ENCODE measurements around the gene OSBPL5.
"Not testable (repeated sequence)": the region's sequence is repeated elsewhere in the genome, so short reads cannot be mapped to it uniquely, and the experiment has no call there.

OSBPL5 gene

DNA sequence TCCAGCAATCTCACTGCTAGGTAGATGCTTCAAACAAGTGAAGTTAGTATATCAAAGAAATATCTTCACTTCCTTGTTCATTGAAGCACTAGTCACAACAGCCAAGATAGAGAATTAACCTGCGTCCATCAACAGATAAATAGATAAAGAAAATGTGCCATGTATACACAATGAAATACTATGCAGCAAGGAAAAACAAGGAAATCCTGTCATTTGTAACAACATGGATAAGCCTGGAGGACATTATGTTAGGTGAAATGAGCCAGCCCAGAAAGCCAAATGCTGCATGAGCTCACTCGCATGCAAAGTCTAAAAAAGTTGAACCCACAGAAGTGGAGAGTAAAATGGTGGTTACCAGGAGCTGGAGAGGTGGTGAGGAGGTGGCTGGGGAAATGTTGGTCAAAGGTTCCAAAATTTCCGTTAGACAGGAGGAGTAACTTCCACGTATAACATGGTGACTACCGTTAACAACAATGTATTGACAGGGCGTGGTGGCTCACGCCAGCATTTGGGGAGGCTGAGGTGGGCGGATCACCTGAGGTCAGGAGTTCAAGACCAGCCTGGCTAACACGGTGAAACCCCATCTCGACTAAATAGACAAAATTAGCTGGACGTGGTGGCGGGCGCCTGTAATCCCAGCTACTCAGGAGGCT, 84.3 kb downstream of the OSBPL5 start:
- DNase-seq (ENCODE audit: low read depth) = no peak

DNA sequence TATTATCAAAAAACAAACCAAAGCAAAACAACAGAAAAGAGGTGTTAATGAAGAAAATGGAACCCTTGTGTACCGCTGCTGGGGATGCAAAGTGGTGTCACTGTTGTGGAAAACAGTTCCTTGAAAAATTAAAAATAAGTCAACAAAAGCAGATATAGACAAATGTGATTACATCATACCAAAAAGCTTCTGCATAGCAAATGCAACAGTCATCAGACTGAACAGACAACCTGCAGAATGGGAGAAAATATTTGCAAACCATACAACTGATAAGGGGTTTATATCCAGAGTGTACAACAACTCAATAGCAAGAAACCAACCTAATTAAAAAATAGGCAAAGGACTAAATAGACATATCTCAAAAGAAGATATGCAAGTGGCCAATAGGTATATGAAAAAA, 85.0 kb downstream of the OSBPL5 start:
- DNase-seq (ENCODE audit: low read depth) = peak; percentile 64

DNA sequence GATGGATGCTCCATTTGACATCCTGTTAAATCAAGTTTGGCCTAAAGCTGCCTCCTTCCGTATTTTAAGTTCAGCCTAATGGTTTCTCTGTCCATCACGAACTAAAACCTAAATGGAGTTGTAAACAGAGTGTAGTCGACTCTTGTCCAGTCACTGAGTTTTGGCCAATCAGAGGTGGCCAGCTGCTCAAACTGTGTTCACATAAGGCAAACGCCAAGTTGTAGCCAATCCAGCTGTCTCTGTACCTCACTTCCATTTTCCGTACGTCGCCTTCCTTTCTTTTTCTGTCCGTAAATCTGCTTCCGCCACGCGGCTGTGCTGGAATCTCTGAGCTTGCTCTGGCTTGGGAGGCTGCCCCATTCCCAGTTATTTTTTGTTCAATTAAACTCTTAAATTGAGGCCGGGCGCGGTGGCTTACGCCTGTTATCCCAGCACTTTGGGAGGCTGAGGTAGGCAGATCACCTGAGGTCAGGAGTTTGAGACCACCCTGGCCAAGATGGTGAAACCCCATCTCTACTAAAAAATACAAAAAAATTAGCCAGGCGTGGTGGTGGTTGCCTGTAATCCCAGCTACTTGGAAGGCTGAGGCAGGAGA, 87.2 kb downstream of the OSBPL5 start:
- DNase-seq (ENCODE audit: low read depth) = no peak

DNA sequence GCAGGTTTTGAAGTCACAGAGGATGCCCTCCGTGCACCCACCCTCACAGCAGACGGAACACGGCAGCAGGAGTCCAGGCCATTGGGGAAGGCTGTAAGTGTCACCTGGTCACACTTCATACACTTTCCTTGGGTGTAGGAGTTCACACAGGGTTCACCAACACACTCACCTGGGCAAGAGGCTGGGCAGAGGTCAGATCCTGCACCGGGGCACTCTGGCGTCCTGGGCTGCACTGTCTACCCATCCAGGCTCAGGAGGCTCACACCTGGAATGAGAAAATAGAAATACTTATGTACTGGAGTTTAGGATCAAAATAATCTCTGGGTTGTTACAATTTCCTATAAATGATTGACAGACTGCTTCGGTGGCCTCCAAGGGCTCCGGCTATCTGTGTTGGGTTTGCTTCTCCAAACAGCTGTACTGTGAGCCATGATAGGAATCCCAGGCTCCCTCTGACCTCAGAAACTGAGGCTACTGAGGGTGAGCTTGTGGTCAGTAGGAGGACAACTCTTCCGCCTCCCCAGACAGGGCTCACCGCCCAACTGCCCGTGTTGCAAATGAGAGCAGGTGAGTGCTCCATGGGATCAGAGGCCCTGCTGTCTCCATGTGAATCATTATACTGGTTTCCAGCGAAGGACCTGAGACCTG, 87.8 kb downstream of the OSBPL5 start:
- DNase-seq (ENCODE audit: low read depth) = peak; percentile 33

DNA sequence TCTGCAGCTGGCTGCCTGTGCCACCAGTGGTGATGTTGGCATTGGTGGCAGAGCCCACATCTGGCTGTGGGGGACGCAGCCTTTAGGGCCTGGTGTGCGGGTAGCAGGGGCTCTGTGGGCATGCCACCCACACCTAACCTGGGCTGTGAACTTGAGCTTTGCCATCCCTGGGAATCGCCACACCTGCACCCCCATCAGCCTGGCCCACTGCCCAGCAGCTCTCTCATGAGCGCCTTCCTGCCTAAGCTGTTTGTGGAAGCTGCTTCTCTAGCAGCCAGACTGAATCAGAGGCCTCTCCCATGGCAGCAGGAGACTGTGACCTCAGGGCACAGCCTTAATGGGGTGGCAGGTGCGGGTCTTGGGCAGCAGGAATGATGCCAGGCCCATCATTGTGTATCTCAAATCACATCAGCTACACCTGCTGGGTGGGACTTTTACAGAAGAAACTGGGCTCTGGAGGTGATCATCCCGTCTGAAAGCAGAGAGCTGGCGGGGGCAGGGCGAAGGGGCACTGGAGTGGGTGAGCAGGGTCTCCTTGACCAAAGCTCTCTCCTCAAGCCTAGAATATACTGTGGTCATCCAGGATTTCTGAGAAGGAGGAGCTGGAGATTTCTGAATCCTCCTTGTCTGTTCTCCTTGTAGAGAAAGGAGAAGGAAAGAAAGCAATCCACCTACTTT, 90.1 kb downstream of the OSBPL5 start:
- DNase-seq (ENCODE audit: low read depth) = no peak

DNA sequence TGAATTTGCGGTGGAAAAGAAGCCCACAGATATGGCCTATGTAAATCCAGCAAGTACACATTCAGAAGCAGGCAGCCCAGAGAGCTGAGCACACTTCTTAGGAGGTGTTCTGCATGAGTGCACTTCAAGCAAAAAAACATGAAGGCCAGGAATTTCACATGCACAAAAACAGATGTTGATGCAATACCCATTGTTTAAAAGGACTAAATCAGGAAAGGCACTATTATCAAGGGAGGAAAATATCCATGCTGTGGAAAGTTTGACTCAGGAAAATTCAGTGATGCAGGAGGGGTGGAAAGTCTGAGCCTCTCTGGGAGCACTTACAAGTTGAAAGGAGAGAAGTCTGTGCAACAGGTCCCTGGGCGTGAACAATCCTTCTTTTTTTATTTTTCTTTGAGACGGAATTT, 92.1 kb downstream of the OSBPL5 start:
- DNase-seq (ENCODE audit: low read depth) = peak; percentile 27

DNA sequence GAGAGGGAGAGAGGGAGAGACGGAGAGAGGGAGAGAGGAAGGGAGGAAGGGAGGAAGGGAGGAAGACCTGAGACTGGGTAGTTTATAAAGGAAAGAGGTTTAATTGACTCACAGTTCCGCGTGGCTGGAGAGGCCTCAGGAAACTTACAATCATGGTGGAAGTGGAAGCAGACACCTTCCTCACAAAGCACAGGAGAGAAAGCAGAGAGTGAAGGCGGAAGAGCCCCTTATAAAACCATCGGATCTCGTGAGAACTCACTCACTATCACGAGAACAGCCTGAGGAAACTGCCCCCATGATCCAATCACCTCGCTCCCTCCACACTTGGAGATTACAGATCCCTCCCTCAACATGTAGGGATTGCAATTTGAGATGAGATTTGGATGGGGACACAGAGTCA, 95.7 kb downstream of the OSBPL5 start:
- DNase-seq (ENCODE audit: low read depth) = no peak

DNA sequence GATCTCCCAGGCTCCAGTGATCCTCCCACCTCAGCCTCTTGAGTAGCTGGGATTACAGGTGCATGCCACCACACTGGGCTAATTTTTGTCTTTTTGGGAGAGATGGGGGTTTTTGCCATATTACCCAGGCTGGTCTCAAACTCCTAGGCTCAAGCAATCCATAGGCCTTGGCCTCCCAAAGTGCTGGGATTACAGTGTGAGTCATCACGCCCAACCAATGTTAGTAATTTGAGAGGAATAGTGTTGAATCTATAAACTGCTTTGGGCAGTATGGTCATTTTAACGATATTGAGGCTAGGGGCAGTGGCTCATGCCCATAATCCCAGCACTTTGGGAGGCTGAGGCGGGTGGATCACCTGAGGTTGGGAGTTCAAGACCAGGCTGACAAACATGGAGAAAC, 98.8 kb downstream of the OSBPL5 start:
- DNase-seq (ENCODE audit: low read depth) = not testable (repeated sequence)

DNA sequence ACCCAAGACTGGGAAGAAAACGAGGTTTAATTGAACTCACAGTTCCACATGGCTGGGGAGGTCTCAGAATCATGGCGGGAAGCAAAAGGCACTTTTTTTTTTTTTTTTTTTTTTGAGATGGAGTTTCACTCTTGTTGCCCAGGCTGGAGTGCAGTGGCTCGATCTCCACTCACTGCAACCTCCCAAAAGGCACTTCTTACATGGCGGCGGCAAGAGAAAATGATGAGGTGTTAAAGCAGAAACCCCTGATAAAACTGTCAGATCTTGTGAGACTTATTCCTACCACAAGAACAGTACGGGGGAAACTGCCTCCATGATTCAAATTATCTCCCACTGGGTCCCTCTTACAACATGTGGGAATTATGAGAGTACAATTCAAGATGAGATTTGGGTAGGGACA, 100.4 kb downstream of the OSBPL5 start:
- not testable (repeated sequence) for DNase-seq (ENCODE audit: low read depth)

DNA sequence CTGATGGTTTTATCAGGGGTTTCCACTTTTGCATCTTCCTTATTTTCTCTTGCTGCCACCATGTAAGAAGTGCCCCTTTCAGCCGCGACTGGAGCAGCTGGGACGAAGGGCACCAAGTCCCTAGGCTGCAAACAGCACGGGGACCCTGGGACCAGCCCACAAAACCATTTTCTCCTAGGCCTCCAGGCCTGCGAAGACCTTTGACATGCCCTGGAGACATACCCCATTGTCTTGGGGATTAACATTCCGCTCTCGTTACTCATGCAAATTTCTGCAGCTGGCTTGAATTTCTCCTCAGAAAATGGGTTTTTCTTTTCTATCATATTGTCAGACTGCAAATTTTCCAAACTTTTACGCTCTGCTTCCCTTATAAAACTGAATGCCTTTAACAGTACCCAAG, 101.2 kb downstream of the OSBPL5 start:
- DNase-seq (ENCODE audit: low read depth) = peak; percentile 69

DNA sequence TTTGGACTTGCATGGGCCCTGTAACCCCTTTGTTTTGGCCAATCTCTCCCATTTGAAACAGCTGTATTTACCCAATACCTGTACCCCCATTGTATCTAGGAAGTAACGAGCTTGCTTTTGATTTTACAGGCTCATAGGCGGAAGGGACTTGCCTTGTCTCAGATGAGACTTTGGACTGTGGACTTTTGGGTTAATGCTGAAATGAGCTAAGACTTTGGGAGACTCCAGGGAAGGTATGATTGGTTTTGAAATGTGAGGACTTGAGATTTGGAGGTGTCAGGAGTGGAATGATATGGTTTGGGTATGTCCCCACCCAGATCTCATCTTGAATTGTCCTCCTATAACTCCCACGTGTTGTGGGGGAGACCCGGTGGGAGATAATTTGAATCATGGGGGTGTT, 101.7 kb downstream of the OSBPL5 start:
- not testable (repeated sequence) for DNase-seq (ENCODE audit: low read depth)

DNA sequence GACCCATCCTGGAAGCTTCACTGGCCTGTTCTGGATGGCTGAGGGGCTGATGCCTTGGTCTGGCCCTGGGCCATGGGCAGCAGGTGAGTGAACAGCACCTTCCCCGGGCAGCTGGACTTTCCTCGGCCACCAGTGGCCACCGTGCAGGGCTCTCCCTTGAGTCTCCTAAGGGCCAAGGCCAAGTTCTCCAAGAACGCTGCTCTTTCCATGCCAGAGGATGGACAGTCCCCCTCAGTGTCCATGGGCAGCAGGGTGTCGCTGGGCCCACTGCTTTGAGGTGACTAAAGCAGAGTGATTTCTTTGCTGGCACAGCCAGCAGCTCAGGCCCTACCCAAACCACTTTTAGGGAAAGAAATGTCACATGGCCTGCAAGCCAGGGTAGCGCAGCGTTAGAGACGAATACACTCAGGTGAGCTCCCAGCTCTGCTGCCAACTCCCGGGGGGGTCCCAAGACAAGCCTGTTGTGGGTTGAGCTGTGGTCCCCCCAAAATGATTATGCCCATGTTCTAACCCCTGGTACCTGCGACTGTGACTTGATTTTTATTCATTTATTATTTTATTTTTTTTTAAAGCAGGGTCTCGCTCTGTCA, 104.6 kb downstream of the OSBPL5 start:
- DNase-seq (ENCODE audit: low read depth) = no peak

DNA sequence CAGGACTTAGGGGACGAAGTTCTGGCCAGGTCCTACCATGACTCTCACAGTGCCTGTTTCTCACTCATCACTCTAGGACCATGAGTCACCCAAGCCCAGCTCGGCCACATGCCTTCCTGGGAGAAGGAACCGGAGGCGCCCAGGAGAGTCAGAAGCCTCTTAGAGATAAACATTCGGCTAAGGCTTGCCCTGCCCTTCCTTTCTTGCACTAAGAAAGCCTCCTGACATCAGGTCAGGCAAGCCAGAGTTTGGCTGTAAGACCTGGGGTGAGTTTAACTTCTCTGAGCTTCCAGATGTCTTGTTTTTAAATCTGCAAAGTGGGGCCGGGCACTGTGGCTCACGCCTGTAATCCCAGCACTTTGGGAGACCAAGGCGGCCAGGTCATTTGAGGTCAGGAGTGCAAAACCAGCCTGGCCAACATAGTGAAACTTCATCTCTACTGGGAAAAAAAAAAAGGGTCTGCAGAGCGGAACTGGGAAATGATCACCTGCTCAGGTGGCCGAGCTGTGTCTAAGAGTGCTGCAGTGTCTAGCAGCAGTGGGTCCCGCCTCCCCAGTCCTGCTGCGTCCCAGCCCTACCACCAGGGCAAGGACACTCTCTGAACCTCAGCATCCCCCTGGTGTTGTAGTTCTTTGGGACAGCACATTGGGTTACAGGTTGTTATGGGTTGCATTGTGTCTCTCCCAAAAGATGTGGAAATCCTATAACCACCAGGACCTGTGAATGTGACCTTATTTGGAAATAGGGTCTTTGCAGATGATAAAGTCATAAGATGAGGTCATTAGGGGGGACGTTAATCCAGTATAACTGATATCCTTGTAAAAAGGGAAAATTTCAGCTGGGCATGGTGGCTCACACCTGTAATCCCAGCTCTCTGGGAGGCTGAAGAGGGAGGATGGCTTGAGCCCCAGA, 106.1 kb downstream of the OSBPL5 start:
- DNase-seq (ENCODE audit: low read depth) = peak; percentile 89

DNA sequence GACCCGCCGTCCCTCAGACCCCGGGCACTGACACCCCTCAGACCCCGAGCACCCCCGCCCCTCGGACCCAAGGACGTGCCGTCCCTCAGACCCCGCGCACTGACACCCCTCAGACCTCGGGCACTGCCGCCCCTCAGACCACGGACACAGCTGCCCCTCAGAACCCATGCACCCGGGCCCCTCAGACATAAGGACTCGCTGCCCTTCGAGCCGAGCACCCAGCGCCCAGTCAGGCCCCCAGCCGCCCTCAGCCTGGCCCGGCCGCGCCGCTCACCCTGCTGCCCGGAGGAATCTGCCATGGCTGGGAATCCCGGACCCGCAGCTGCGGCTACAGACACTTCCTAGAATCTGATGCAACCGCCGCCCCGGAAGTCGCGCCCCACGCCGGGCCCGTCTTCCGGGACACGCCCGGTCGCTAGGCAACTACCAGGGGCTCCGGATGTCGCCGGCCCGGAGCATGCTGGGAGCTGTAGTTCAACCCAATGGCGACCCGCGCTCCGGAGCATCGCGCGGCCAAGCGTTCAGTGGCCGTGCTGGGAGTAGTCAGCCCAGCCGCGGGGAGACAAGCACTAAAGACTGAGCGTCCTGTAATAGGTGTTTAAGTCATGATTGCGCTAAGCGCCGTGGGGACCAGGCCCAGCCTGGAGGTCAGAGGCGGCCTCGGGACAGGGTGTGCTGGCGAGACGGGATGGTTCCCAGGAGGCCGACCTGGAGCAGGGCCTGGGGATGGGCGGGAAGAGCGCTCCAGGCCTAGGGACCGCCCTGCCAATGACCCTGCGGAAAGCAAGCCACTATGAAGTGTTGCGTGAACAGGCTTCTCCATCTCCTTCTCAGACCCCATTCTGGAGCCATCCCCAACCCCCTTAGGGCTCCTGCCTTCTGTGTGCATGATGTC, 107.8 kb downstream of the OSBPL5 start, which contains the start of gene CARS1:
Gene CARS1, minus strand, starts transcription at position 355 of the 895 bp plus-strand sequence. Its CDS starts 56 bp downstream, at position 299.
- peak; percentile 92 for DNase-seq (ENCODE audit: low read depth)

DNA sequence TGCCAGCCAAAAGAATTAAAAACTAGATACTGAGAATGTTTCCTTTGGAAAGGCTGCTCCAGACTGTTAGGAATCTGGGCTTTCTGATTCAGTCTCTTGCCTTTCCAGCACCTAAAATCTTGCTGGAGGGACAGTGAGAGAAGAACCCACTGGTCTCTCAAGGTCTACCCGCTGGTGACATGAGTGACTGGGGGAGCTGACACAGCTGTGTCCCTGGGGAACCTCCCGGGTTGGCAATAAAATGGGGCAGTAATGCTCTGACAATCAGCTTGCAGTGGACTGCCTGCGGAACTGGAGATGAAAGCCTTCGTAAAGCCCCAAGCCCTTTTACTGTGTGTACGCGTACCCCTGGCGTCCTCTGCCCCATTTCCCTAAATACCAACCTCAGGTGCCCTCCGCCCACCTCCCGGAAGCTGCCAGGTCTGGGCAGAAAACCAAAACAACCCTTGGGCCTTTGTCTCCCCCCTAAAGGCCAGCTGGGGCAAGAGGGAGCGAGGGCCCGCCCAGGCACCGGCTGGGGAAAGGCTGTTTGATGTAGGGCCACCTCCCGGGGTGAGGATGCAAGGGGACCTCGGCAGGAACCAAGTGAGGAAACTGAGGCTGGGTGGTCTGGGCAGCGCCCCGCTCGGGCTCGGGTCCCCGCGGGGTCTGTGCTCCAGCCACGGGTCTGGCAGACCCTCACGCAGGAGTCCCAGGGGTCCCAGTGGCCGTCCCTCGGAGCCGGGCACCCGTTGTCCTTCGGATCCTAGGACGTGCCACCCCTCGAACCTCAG, 108.6 kb downstream of the OSBPL5 start:
- DNase-seq (ENCODE audit: low read depth) = no peak

DNA sequence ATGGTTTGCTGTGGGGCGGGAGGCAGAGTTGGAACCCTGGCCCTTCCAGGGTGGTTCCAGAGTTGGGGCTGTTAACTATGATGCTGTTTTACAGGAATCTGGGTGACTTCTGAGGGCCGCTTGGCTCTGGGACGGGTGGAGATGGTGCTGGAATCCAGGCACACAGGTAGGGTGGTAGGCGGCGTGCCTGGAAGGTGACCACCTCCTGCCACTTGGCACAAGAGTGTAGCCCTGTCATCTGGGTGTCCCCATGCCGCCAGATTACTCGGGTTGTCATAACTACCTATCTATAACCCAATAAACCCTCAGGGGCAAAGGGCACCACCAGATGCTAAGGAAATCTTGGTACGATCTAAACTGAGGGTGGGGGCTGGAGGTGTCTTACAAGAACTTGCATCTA, 109.2 kb downstream of the OSBPL5 start:
- no peak for DNase-seq (ENCODE audit: low read depth)

DNA sequence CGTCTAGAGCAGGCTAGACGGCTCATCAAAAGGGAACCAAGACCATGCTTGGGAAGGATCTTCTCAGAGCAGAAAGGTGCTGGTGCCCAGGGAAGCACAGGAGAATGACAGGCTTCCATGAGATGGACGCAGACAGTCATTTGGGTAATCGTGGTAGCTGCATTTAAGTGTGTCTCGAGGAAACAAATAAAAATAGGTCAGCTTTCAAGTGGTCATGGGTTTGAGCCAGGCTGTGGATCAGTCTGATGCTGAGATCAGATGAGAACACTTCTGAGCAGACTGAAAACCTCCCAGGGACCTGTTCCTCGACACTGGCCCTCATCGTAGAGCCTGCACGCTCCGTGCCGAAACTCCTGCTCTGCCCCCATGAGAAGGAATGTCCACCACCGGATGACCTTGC, 112.5 kb downstream of the OSBPL5 start:
- DNase-seq (ENCODE audit: low read depth) = no peak

DNA sequence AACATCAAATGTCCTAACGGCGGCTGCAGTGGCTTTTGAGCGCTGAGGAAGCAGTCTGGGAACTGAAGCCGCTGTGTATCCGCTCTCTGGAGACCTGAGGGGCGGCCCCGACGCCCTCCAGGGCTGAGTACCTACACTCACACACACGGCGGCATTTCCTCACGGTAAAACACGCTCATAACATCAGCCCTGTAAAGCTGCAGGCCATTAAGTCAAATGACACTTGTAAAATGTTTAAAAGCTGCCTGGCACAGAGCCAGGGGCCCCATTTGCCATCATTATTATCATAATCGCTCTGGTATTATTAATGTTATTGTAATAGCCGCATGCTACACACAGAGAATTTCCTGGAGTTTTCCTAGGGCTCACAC, 113.0 kb downstream of the OSBPL5 start:
- DNase-seq (ENCODE audit: low read depth) = no peak

Measured in amniotic epithelial cell (primary cell).